HEK293 (cell line): Measurements from ENCODE around the gene NEB.

Experiments
- ZFHX2 ChIP-seq: fragments of 450-650 bp; formaldehyde crosslinking; conservative IDR thresholded peaks from 2 replicates; pipeline ENCODE4 v1.5.1; 2016; ENCODE audit warnings: missing biosample characterization, missing genetic modification characterization
- ZIC2 ChIP-seq: fragments of 450-650 bp; formaldehyde crosslinking; IDR thresholded peaks from 2 replicates; pipeline ENCODE4 v1.5.1; 2016; ENCODE audit warnings: missing biosample characterization, missing genetic modification characterization
- ZNF112 ChIP-seq: fragments of 450-650 bp; formaldehyde crosslinking; IDR thresholded peaks from 2 replicates; pipeline ENCODE4 v1.5.0; 2017; ENCODE audit warnings: missing biosample characterization, missing genetic modification characterization
- ZNF155 ChIP-seq: fragments of 450-650 bp; formaldehyde crosslinking; IDR thresholded peaks from 2 replicates; pipeline ENCODE4 v1.5.1; 2016; ENCODE audit warnings: missing biosample characterization, missing genetic modification characterization
- ZNF157 ChIP-seq: fragments of 450-650 bp; formaldehyde crosslinking; IDR thresholded peaks from 2 replicates; pipeline ENCODE4 v1.5.1; 2016; ENCODE audit warnings: missing biosample characterization, missing genetic modification characterization
- ZNF335 ChIP-seq: fragments of 450-650 bp; formaldehyde crosslinking; conservative IDR thresholded peaks from 2 replicates; pipeline ENCODE4 v1.5.1; 2016; ENCODE audit warnings: missing biosample characterization, missing genetic modification characterization
- ZNF514 ChIP-seq: fragments of 450-650 bp; formaldehyde crosslinking; IDR thresholded peaks from 2 replicates; pipeline ENCODE4 v1.5.1; 2016; ENCODE audit warnings: missing biosample characterization, missing genetic modification characterization
- ZNF529 ChIP-seq: fragments of 450-650 bp; formaldehyde crosslinking; IDR thresholded peaks from 2 replicates; pipeline ENCODE4 v1.5.1; 2017; ENCODE audit warnings: missing genetic modification characterization, missing biosample characterization; ENCODE audit not compliant: insufficient replicate concordance
- ZNF530 ChIP-seq: fragments of 450-650 bp; formaldehyde crosslinking; IDR thresholded peaks from 2 replicates; pipeline ENCODE4 v1.5.1; 2016; ENCODE audit warnings: low read depth, missing biosample characterization, missing genetic modification characterization
- ZNF560 ChIP-seq: fragments of 450-650 bp; formaldehyde crosslinking; IDR thresholded peaks from 2 replicates; pipeline ENCODE4 v1.5.1; 2017; ENCODE audit warnings: missing biosample characterization, missing genetic modification characterization, borderline replicate concordance
- ZNF768 ChIP-seq: fragments of 450-650 bp; formaldehyde crosslinking; IDR thresholded peaks from 2 replicates; pipeline ENCODE4 v1.5.1; 2018; ENCODE audit warnings: missing biosample characterization, mild to moderate bottlenecking, missing genetic modification characterization
- TF ChIP-seq, protein P1 (sequence below): fragments of 450-650 bp; formaldehyde crosslinking; IDR thresholded peaks from 2 replicates; pipeline ENCODE4 v1.5.1; 2016; ENCODE audit warnings: missing biosample characterization, missing genetic modification characterization
- TF ChIP-seq, protein P2 (sequence below): fragments of 450-650 bp; formaldehyde crosslinking; IDR thresholded peaks from 2 replicates; pipeline ENCODE4 v1.5.1; 2016; ENCODE audit warnings: missing biosample characterization, missing genetic modification characterization
- TF ChIP-seq, protein P3 (sequence below): fragments of 450-650 bp; formaldehyde crosslinking; IDR thresholded peaks from 2 replicates; pipeline ENCODE4 v1.5.1; 2016; ENCODE audit warnings: missing biosample characterization, missing genetic modification characterization
- TF ChIP-seq, protein P4 (sequence below): fragments of 450-650 bp; formaldehyde crosslinking; IDR thresholded peaks from 2 replicates; pipeline ENCODE4 v1.5.1; 2016; ENCODE audit warnings: missing biosample characterization, missing genetic modification characterization
- TF ChIP-seq, protein P5 (sequence below): fragments of 450-650 bp; formaldehyde crosslinking; IDR thresholded peaks from 2 replicates; pipeline ENCODE4 v1.5.1; 2016; ENCODE audit warnings: missing biosample characterization, missing genetic modification characterization

The NEB gene

DNA sequence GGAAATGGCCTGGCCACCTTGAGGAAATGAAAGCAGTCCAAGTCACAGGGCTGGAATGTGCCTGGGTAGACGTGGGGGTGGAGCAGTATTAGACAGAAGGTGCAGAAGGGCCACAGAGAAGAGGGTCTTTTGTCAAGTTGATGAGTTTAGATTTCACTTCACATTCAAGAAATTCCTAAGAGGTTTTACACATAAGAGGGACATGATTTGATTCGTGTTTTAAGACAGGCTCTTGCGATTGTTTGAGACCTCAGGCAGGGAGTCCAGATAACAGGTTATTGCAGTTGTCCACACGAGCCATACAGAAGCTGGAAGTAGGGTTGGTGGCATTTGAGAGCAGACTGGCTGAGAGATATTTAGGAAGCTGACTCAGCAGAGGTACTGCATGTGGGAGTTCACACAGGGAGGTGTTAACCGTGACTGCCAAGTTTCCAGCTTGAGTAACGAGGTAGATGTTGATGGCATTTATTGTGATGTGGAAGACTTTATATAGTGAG, 64.6 kb downstream of the NEB start (continued):
- TF ChIP-seq ZNF529 (tag by site-specific recombination): no peak
- no peak for TF ChIP-seq ZNF155 (tag by site-specific recombination)
- TF ChIP-seq, protein P1, sequence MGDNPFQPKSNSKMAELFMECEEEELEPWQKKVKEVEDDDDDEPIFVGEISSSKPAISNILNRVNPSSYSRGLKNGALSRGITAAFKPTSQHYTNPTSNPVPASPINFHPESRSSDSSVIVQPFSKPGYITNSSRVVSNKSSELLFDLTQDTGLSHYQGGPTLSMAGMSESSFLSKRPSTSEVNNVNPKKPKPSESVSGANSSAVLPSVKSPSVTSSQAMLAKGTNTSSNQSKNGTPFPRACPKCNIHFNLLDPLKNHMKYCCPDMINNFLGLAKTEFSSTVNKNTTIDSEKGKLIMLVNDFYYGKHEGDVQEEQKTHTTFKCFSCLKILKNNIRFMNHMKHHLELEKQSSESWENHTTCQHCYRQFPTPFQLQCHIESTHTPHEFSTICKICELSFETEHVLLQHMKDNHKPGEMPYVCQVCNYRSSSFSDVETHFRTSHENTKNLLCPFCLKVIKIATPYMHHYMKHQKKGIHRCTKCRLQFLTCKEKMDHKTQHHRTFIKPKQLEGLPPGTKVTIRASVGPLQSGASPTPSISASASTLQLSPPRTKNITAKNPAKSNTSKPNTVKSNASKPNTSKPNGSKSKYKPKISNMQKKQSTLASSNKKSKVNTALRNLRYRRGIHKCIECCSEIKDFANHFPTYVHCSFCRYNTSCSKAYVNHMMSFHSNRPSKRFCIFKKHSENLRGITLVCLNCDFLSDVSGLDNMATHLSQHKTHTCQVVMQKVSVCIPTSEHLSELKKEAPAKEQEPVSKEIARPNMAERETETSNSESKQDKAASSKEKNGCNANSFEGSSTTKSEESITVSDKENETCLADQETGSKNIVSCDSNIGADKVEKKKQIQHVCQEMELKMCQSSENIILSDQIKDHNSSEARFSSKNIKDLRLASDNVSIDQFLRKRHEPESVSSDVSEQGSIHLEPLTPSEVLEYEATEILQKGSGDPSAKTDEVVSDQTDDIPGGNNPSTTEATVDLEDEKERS: no peak
- TF ChIP-seq ZFHX2: peak; percentile 45
- no peak for TF ChIP-seq ZNF768
- no peak for TF ChIP-seq ZNF560 (tag by site-specific recombination)
- no peak for TF ChIP-seq ZNF530
- TF ChIP-seq, protein P2, sequence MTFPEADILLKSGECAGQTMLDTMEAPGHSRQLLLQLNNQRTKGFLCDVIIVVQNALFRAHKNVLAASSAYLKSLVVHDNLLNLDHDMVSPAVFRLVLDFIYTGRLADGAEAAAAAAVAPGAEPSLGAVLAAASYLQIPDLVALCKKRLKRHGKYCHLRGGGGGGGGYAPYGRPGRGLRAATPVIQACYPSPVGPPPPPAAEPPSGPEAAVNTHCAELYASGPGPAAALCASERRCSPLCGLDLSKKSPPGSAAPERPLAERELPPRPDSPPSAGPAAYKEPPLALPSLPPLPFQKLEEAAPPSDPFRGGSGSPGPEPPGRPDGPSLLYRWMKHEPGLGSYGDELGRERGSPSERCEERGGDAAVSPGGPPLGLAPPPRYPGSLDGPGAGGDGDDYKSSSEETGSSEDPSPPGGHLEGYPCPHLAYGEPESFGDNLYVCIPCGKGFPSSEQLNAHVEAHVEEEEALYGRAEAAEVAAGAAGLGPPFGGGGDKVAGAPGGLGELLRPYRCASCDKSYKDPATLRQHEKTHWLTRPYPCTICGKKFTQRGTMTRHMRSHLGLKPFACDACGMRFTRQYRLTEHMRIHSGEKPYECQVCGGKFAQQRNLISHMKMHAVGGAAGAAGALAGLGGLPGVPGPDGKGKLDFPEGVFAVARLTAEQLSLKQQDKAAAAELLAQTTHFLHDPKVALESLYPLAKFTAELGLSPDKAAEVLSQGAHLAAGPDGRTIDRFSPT (tag by site-specific recombination): no peak
- peak; percentile 62 for TF ChIP-seq ZNF335 (tag by site-specific recombination)
- no peak for TF ChIP-seq ZNF112 (tag by site-specific recombination)
- TF ChIP-seq, protein P3, sequence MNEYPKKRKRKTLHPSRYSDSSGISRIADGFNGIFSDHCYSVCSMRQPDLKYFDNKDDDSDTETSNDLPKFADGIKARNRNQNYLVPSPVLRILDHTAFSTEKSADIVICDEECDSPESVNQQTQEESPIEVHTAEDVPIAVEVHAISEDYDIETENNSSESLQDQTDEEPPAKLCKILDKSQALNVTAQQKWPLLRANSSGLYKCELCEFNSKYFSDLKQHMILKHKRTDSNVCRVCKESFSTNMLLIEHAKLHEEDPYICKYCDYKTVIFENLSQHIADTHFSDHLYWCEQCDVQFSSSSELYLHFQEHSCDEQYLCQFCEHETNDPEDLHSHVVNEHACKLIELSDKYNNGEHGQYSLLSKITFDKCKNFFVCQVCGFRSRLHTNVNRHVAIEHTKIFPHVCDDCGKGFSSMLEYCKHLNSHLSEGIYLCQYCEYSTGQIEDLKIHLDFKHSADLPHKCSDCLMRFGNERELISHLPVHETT (tag by site-specific recombination): no peak
- no peak for TF ChIP-seq ZNF514 (tag by site-specific recombination)
- TF ChIP-seq, protein P4, sequence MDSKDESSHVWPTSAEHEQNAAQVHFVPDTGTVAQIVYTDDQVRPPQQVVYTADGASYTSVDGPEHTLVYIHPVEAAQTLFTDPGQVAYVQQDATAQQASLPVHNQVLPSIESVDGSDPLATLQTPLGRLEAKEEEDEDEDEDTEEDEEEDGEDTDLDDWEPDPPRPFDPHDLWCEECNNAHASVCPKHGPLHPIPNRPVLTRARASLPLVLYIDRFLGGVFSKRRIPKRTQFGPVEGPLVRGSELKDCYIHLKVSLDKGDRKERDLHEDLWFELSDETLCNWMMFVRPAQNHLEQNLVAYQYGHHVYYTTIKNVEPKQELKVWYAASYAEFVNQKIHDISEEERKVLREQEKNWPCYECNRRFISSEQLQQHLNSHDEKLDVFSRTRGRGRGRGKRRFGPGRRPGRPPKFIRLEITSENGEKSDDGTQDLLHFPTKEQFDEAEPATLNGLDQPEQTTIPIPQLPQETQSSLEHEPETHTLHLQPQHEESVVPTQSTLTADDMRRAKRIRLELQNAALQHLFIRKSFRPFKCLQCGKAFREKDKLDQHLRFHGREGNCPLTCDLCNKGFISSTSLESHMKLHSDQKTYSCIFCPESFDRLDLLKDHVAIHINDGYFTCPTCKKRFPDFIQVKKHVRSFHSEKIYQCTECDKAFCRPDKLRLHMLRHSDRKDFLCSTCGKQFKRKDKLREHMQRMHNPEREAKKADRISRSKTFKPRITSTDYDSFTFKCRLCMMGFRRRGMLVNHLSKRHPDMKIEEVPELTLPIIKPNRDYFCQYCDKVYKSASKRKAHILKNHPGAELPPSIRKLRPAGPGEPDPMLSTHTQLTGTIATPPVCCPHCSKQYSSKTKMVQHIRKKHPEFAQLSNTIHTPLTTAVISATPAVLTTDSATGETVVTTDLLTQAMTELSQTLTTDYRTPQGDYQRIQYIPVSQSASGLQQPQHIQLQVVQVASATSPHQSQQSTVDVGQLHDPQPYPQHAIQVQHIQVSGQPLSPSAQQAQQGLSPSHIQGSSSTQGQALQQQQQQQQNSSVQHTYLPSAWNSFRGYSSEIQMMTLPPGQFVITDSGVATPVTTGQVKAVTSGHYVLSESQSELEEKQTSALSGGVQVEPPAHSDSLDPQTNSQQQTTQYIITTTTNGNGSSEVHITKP (tag by site-specific recombination): no peak
- TF ChIP-seq ZIC2 (tag by site-specific recombination): no peak
- TF ChIP-seq, protein P5, sequence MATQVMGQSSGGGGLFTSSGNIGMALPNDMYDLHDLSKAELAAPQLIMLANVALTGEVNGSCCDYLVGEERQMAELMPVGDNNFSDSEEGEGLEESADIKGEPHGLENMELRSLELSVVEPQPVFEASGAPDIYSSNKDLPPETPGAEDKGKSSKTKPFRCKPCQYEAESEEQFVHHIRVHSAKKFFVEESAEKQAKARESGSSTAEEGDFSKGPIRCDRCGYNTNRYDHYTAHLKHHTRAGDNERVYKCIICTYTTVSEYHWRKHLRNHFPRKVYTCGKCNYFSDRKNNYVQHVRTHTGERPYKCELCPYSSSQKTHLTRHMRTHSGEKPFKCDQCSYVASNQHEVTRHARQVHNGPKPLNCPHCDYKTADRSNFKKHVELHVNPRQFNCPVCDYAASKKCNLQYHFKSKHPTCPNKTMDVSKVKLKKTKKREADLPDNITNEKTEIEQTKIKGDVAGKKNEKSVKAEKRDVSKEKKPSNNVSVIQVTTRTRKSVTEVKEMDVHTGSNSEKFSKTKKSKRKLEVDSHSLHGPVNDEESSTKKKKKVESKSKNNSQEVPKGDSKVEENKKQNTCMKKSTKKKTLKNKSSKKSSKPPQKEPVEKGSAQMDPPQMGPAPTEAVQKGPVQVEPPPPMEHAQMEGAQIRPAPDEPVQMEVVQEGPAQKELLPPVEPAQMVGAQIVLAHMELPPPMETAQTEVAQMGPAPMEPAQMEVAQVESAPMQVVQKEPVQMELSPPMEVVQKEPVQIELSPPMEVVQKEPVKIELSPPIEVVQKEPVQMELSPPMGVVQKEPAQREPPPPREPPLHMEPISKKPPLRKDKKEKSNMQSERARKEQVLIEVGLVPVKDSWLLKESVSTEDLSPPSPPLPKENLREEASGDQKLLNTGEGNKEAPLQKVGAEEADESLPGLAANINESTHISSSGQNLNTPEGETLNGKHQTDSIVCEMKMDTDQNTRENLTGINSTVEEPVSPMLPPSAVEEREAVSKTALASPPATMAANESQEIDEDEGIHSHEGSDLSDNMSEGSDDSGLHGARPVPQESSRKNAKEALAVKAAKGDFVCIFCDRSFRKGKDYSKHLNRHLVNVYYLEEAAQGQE: no peak
- no peak for TF ChIP-seq ZNF157
